Measurements from ENCODE around the gene TRMT61A.

Gene TRMT61A

DNA sequence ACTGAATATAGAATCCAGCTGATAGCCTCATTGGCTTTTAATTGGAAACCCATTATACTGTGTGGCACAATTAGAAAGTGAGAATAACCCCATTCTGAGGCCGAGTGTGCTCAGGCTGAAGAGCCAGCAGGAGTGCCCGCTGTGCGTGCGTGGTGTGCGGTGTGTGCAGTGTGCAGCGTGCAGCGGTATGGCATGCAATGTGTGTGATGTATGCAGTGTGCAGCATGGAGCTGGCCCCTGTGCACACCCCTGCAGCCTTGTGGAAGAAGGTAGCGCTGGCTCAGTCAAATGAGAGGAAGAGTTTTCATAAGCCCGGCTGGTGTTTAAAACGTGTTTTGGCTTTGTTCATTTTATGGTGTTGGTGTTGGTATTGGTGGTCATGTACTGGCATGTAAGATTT lies 29.3 kb upstream of the TRMT61A start:
- CTCF ChIA-PET: interaction anchor here (1.0 to 1.3 kb wide), 6 partner anchors 10 to 48 kb away, joined by 3 to 5 read pairs (median 4); no protein-coding TSS in a partner anchor
- DNase-seq (ENCODE audit: extremely low spot score): no peak
- TF ChIP-seq SP1 (IDR thresholded peaks at IDR 0.05) (no peak), TARDBP (IDR thresholded peaks at IDR 0.05) (no peak), ELF4 (IDR thresholded peaks at IDR 0.05) (no peak), FOXM1 (IDR thresholded peaks at IDR 0.05; ENCODE audit: borderline replicate concordance) (no peak), ZNF384 (IDR thresholded peaks at IDR 0.05) (no peak), HDGF (IDR thresholded peaks at IDR 0.05; ENCODE audit: borderline replicate concordance) (no peak), PKNOX1 (IDR thresholded peaks at IDR 0.05) (no peak), CTBP1 (IDR thresholded peaks at IDR 0.05; ENCODE audit: borderline replicate concordance) (no peak)
- POLR2A ChIA-PET: no interaction called here

DNA sequence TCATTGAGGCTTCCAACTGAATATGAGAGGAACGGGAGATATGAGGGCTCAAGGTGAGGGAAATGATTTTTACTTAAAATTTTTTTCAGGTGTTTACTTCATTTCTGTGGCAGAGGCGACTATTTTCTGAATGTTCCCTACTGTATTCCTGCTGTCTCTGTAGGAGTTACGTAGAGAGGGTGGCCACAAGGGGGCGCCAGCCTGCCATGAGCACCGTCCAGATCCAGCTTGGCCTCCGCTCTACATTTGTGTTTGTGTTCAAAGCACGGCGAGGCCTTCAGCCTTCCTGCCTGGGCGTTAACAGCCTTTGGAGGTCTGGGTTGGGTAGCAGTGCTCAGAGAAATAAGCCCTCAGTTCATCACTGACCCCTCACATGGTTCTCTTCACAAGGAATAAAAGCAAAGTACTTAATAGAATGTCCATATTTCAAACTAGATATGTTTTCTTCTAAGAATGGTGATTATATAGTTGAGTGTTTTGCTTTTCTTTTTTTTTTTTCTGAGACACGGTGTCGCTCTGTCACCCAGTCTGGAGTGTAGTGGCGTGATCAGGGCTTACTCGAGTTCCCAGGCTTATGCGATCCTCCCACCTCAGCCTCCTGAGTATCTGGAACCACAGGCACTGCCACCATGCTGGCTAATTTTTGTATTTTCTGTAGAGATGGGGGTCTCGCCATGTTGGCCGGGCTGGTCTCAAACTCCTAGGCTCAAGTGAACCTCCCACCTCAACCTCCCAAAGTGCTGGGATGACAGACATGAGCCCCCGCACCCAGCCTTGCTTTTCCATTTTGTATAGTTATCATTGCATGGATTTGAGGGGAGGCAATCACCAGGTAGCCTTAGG lies 28.6 kb upstream of the TRMT61A start:
- peak; percentile 85 for DNase-seq (ENCODE audit: extremely low spot score)
- POLR2A ChIA-PET: no interaction called here
- TF ChIP-seq SUZ12 (IDR thresholded peaks at IDR 0.05) (no peak), ARNT (IDR thresholded peaks at IDR 0.05) (no peak), L3MBTL2 (conservative IDR thresholded peaks at IDR 0.05) (no peak), HDGF (IDR thresholded peaks at IDR 0.05; ENCODE audit: borderline replicate concordance) (no peak), PKNOX1 (IDR thresholded peaks at IDR 0.05) (no peak), BHLHE40 (IDR thresholded peaks at IDR 0.05; ENCODE audit: borderline replicate concordance) (no peak), ZNF384 (IDR thresholded peaks at IDR 0.05) (no peak), NFRKB (IDR thresholded peaks at IDR 0.05) (no peak), SP1 (IDR thresholded peaks at IDR 0.05) (no peak), FOXK2 (IDR thresholded peaks at IDR 0.05) (no peak), ELF4 (IDR thresholded peaks at IDR 0.05) (no peak), TARDBP (IDR thresholded peaks at IDR 0.05) (no peak)
- CTCF ChIA-PET: interaction anchor here (0.5 to 1.3 kb wide), 8 partner anchors 10 to 1238 kb away, joined by 3 to 5 read pairs (median 4); no protein-coding TSS in a partner anchor

- no peak for DNase-seq (ENCODE audit: extremely low spot score)
- ChIA-PET CTCF (no interaction called here), POLR2A (interaction anchor here (1.4 kb wide), 1 partner anchor 10 kb away, joined by 3 read pairs; no protein-coding TSS in a partner anchor)
- no peak for TF ChIP-seq LEF1 (IDR thresholded peaks at IDR 0.05; ENCODE audit: borderline replicate concordance)
- no peak for TF ChIP-seq PKNOX1 (IDR thresholded peaks at IDR 0.05)
- no peak for TF ChIP-seq SUZ12 (IDR thresholded peaks at IDR 0.05)
- TF ChIP-seq L3MBTL2 (conservative IDR thresholded peaks at IDR 0.05): no peak
- TF ChIP-seq FOXK2 (IDR thresholded peaks at IDR 0.05): no peak
- no peak for TF ChIP-seq NFRKB (IDR thresholded peaks at IDR 0.05)
- TF ChIP-seq BHLHE40 (IDR thresholded peaks at IDR 0.05; ENCODE audit: borderline replicate concordance): no peak
- TF ChIP-seq SP1 (IDR thresholded peaks at IDR 0.05): no peak
- TF ChIP-seq ZNF384 (IDR thresholded peaks at IDR 0.05): no peak
- TF ChIP-seq FOXM1 (IDR thresholded peaks at IDR 0.05; ENCODE audit: borderline replicate concordance): no peak
- no peak for TF ChIP-seq FOXA1 (IDR thresholded peaks at IDR 0.05)
- no peak for TF ChIP-seq CTBP1 (IDR thresholded peaks at IDR 0.05; ENCODE audit: borderline replicate concordance)
- TF ChIP-seq ELF4 (IDR thresholded peaks at IDR 0.05): no peak
- TF ChIP-seq TARDBP (IDR thresholded peaks at IDR 0.05): no peak
- no peak for TF ChIP-seq ARNT (IDR thresholded peaks at IDR 0.05)
- TF ChIP-seq HDGF (IDR thresholded peaks at IDR 0.05; ENCODE audit: borderline replicate concordance): no peak
These were observed 27.7 kb upstream of the TRMT61A start for GRCh38 chr14:103501041-103501870.

DNA sequence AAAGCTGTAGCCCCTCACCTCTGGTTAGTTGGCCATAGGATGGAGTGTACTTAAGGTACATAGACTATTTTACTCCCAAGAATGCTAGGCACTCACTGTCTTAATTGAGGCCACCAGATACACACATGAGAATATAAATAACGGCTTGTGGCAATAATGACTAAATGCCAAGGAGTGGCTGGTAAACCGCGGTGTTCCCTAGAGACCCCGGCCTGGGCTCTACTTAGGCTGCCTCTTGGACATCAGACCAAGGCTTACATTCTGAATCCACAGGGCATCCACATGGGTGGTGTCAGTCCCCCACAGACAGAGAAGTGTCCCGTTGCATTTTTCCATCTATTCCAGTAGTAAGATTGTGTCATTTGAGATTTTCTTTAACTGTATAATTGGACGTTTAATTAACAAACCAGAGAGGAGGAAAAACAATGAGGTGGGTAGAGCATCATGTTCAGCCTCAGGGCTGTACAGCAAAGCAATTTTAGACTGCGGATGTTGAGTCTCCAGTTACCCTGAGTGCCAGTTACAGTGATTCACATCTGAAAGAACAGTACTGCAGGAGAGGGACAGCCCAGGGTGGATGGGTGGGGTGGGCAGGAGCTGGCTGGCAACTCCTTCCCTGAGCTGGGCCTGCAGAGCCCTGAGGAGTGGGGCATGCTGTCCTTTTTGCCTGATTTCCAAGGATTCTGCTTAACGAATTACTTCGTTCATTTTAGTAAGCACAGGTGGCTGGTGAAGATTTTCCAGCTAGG lies 26.9 kb upstream of the TRMT61A start:
- TF ChIP-seq BHLHE40 (IDR thresholded peaks at IDR 0.05; ENCODE audit: borderline replicate concordance): no peak
- TF ChIP-seq FOXK2 (IDR thresholded peaks at IDR 0.05): no peak
- TF ChIP-seq NFRKB (IDR thresholded peaks at IDR 0.05): no peak
- TF ChIP-seq SP1 (IDR thresholded peaks at IDR 0.05): no peak
- no peak for TF ChIP-seq CTBP1 (IDR thresholded peaks at IDR 0.05; ENCODE audit: borderline replicate concordance)
- no peak for TF ChIP-seq ELF4 (IDR thresholded peaks at IDR 0.05)
- no peak for TF ChIP-seq TARDBP (IDR thresholded peaks at IDR 0.05)
- ChIA-PET POLR2A (interaction anchor here (1.4 kb wide), 1 partner anchor 9 kb away, joined by 3 read pairs; no protein-coding TSS in a partner anchor), CTCF (no interaction called here)
- no peak for DNase-seq (ENCODE audit: extremely low spot score)

- TF ChIP-seq CTBP1 (IDR thresholded peaks at IDR 0.05; ENCODE audit: borderline replicate concordance) (no peak), L3MBTL2 (conservative IDR thresholded peaks at IDR 0.05) (no peak), LEF1 (IDR thresholded peaks at IDR 0.05; ENCODE audit: borderline replicate concordance) (no peak), BHLHE40 (IDR thresholded peaks at IDR 0.05; ENCODE audit: borderline replicate concordance) (no peak), ZNF384 (IDR thresholded peaks at IDR 0.05) (no peak), TARDBP (IDR thresholded peaks at IDR 0.05) (no peak), ELF4 (IDR thresholded peaks at IDR 0.05) (no peak), ARNT (IDR thresholded peaks at IDR 0.05) (no peak), FOXK2 (IDR thresholded peaks at IDR 0.05) (no peak), HDGF (IDR thresholded peaks at IDR 0.05; ENCODE audit: borderline replicate concordance) (no peak), PKNOX1 (IDR thresholded peaks at IDR 0.05) (no peak), FOXA1 (IDR thresholded peaks at IDR 0.05) (no peak), FOXM1 (IDR thresholded peaks at IDR 0.05; ENCODE audit: borderline replicate concordance) (no peak), SP1 (IDR thresholded peaks at IDR 0.05) (no peak), NFRKB (IDR thresholded peaks at IDR 0.05) (no peak), SUZ12 (IDR thresholded peaks at IDR 0.05) (no peak)
- POLR2A ChIA-PET: no interaction called here
- no peak for DNase-seq (ENCODE audit: extremely low spot score)
- CTCF ChIA-PET: interaction anchor here (0.6 kb wide), 1 partner anchor 112 kb away, joined by 3 read pairs; no protein-coding TSS in a partner anchor
These were observed 26.1 kb upstream of the TRMT61A start for GRCh38 chr14:103502877-103503276.
